Smooth muscle cell (in vitro differentiated cells): Measurements from ENCODE around the gene OPN5. TPM values are rescaled to one million over a fixed set of nuclear protein-coding genes. Genes with fewer than 3 reads are reported as not detected.

Source experiments
- DNase-seq: peaks from one replicate; lab custom pipeline; 2025; ENCODE audit not compliant: unreplicated experiment; lab: John Stamatoyannopoulos, UW
- H2AFZ ChIP-seq: fragments of 200-600 bp; sonication (generic); 2 replicates; pipeline ENCODE4 v1.6.0; 2016; ENCODE audit warnings: antibody characterized with exemption, low read depth, mild to moderate bottlenecking
- H3F3A ChIP-seq: fragments of 200-600 bp; sonication (generic); 2 replicates; pipeline ENCODE4 v1.6.0; 2017; ENCODE audit warnings: antibody characterized with exemption, low read depth
- H3K27ac ChIP-seq: fragments of 200-600 bp; sonication (generic); 2 replicates; pipeline ENCODE4 v1.5.1; 2016; ENCODE audit warnings: low read depth, mild to moderate bottlenecking
- H3K27me3 ChIP-seq: fragments of 200-600 bp; sonication (generic); 2 replicates; pipeline ENCODE4 v1.6.1; 2016; ENCODE audit warnings: low read depth, mild to moderate bottlenecking
- H3K36me3 ChIP-seq: fragments of 200-600 bp; sonication (generic); 2 replicates; pipeline ENCODE4 v1.5.1; 2016; ENCODE audit warnings: low read depth
- H3K4me1 ChIP-seq: fragments of 200-600 bp; sonication (generic); 2 replicates; pipeline ENCODE4 v1.5.1; 2016; ENCODE audit warnings: low read depth
- H3K4me2 ChIP-seq: fragments of 200-600 bp; sonication (generic); 2 replicates; pipeline ENCODE4 v1.6.0; 2016; ENCODE audit warnings: mild to moderate bottlenecking
- H3K4me3 ChIP-seq: fragments of 200-600 bp; sonication (generic); 2 replicates; pipeline ENCODE4 v1.5.1; 2016; ENCODE audit warnings: mild to moderate bottlenecking
- H3K79me2 ChIP-seq: fragments of 200-600 bp; sonication (generic); 2 replicates; pipeline ENCODE4 v1.6.0; 2016; ENCODE audit warnings: low read depth, mild to moderate bottlenecking
- H3K9ac ChIP-seq: fragments of 200-600 bp; sonication (generic); 2 replicates; pipeline ENCODE4 v1.6.0; 2016; ENCODE audit warnings: low read depth
- H3K9me3 ChIP-seq: fragments of 200-600 bp; sonication (generic); replicated peaks from 2 replicates; pipeline ENCODE4 v1.5.1; 2016; ENCODE audit warnings: low read depth
- H4K20me1 ChIP-seq: fragments of 200-600 bp; sonication (generic); 2 replicates; pipeline ENCODE4 v1.6.0; 2016; ENCODE audit warnings: low read depth
- CTCF ChIP-seq: fragments of 200-600 bp; sonication (generic); IDR thresholded peaks from 2 replicates; pipeline ENCODE4 v1.5.1; 2017; ENCODE audit warnings: borderline replicate concordance, mild to moderate bottlenecking, antibody characterized with exemption; ENCODE audit not compliant: insufficient read depth, poor library complexity, severe bottlenecking
- WGBS: methylation state at CpG from one replicate; pipeline ENCODE4 v1.1.7; 2016; ENCODE audit warnings: low lambda C conversion rate; 5-methylcytosine and 5-hydroxymethylcytosine counted together
- polyA plus RNA-seq: library from polyadenylated mRNA; unstranded; fragments of >200 nt; fragmentation: Nextera tagmentation; extraction: Ambion mirVana; gene quantifications from 2 replicates; pipeline ENCODE4 v1.2.1, GENCODE V29; 2016
- total RNA-seq: library from RNA; depleted of rRNA; stranded (reverse); fragments of >200 nt; gene quantifications from 2 replicates; pipeline ENCODE4 v1.2.3, GENCODE V29; 2014

Gene OPN5
- total and polyA plus RNA-seq, 2 experiments from 2014 or later: not detected

GRCh38 chr6:47759364-47759763, 22.5 kb upstream of the OPN5 start:
- Histone ChIP-seq H3K79me2 (no peaks in the 10 kb centered on the region), H3K4me2 (no peak overlapping the region), H3K27ac (no peak overlapping the region), H3F3A (no peaks in the 10 kb centered on the region), H3K9me3 (no peaks in the 10 kb centered on the region), H2AFZ (no peak overlapping the region), H4K20me1 (no peaks in the 10 kb centered on the region), H3K36me3 (no peaks in the 10 kb centered on the region), H3K4me1 (no peaks in the 10 kb centered on the region), H3K9ac (no peak overlapping the region), H3K4me3 (no peak overlapping the region), H3K27me3 (no peaks in the 10 kb centered on the region)
- DNase-seq: no peak
- 46% methylated on average over 1 of the region's 1 CpG for WGBS
- no peak for TF ChIP-seq CTCF

GRCh38 chr6:47762502-47762901, 19.3 kb upstream of the OPN5 start:
- no peak overlapping the region for H3K4me2 ChIP-seq
- no peaks in the 10 kb centered on the region for H3K4me1 ChIP-seq
- H3K27ac ChIP-seq: no peak overlapping the region
- DNase-seq: no peak
- WGBS: 98% methylated on average over 3 of the region's 3 CpGs
- no peaks in the 10 kb centered on the region for H3K36me3 ChIP-seq
- H3K79me2 ChIP-seq: no peaks in the 10 kb centered on the region
- H3K9ac ChIP-seq: no peak overlapping the region
- no peaks in the 10 kb centered on the region for H3K9me3 ChIP-seq
- no peak for TF ChIP-seq CTCF
- H3K27me3 ChIP-seq: no peaks in the 10 kb centered on the region
- no peaks in the 10 kb centered on the region for H4K20me1 ChIP-seq
- H3K4me3 ChIP-seq: no peak overlapping the region
- H3F3A ChIP-seq: no peaks in the 10 kb centered on the region
- no peak overlapping the region for H2AFZ ChIP-seq

- Histone ChIP-seq H3K4me3 (no peak overlapping the region), H3K4me1 (no peaks in the 10 kb centered on the region), H3K4me2 (no peak overlapping the region), H2AFZ (no peak overlapping the region), H4K20me1 (no peaks in the 10 kb centered on the region), H3K9me3 (no peaks in the 10 kb centered on the region), H3K27ac (no peak overlapping the region), H3K79me2 (no peaks in the 10 kb centered on the region), H3K36me3 (no peaks in the 10 kb centered on the region), H3F3A (no peaks in the 10 kb centered on the region), H3K9ac (no peak overlapping the region), H3K27me3 (no peaks in the 10 kb centered on the region)
- TF ChIP-seq CTCF: no peak
- 91% methylated on average over 3 of the region's 3 CpGs for whole genome bisulfite sequencing
- no peak for DNase-seq
These were observed 15.4 kb upstream of the OPN5 start for GRCh38 chr6:47766445-47766844.

- no peak for TF ChIP-seq CTCF
- no peak for DNase-seq
- 96% methylated on average over 1 of the region's 1 CpG for WGBS
- Histone ChIP-seq H2AFZ (no peak overlapping the region), H3K9ac (no peak overlapping the region), H3K4me1 (no peaks in the 10 kb centered on the region), H3K9me3 (no peaks in the 10 kb centered on the region), H3K4me2 (no peak overlapping the region), H3K27me3 (no peaks in the 10 kb centered on the region), H3K79me2 (no peaks in the 10 kb centered on the region), H3K36me3 (no peaks in the 10 kb centered on the region), H3K27ac (no peak overlapping the region), H4K20me1 (no peaks in the 10 kb centered on the region), H3F3A (no peaks in the 10 kb centered on the region), H3K4me3 (no peak overlapping the region)
These were observed 14.7 kb upstream of the OPN5 start for GRCh38 chr6:47767102-47767501.
